GM19351 (cell line): ENCODE data around the gene FBXO17.

Source experiments
- ATAC-seq: cut with Tn5 transposase; IDR thresholded peaks from one replicate; pipeline ENCODE4 v1.9.1; 2021; ENCODE audit warnings: mild to moderate bottlenecking, moderate library complexity; ENCODE audit not compliant: unreplicated experiment

Gene FBXO17

GRCh38 chr19:38918526-38918925 is 57.0 kb downstream of the FBXO17 start:
- no peak for ATAC-seq

DNA sequence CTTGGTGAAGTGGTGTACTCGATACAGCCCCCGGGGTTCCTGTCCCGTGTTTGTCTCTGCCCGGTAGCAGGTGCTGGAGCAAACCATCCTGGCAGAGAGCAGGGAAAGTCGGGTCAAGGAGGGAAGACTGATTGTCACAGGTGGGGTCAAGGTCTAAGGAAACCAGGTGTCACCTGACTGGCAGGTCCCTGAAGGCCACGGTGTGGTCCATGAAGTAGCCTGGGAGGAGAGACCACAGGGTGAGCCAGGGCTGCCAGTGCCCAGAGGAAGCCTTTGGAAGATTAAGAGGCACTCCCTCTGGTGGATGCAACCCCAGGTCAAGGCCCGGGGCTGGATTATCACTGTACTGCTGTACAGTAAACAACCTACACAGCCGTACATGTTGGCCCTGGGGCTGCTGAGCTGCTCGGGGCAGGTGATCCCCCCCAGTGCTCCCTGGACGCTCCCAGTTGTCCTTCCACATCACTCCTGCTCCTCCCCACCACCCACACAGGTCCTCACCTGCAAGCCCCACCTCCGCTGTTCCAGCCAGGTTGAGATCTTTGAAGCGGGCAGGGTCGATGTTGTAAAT is 57.5 kb downstream of the FBXO17 start:
- ATAC-seq, result no peak

GRCh38 chr19:38917516-38917915 is 58.0 kb downstream of the FBXO17 start:
- no peak for ATAC-seq

DNA sequence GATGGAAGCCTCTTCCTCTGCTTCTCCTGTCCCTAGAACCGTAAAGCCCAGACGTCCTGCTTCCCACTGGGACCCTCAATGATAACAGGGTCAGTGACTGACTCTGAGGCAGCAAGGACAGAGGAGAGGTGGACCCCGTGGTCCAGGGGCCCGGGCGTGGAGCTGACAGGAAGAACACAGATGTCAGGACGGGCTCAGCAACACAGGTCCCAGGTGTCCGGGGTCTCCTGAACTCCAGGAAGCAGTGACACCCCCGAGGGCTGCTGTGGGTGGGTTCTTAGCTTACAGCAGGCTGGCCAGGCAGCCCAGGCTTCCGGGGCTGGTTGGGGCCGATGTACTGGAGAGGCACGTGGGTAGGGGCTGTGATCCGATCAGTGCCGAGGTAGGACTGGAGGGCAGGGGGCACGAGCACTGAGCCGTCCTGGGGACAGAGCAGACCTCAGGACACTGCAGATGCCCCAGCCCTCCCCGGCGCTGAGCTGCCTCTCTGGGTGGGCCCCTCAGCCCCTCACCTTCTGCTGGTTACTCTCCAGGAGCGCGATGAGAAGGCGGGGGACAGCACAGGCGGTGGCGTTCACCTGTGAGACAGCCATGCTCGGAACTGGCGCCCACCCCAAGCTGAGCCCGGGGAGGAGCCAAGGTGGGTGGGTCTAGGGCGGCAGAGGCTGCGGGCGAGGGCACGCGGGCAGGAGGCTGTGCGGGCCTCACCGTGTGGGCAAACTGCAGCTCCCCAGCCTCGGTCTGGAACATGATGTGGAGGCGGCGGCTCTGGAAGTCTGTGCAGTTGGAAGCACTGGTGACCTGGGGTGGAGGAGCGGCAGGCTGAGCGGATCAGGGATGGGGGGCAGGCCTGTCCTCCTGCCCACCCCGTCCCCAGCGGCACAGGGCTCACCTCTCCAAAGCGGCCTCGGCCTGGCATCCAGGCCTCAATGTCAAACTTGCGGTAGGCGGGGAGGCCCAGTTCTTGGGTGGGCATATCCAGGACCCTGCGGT is 59.9 kb downstream of the FBXO17 start:
- ATAC-seq, result no peak

- ATAC-seq, result no peak
These were observed 61.6 kb downstream of the FBXO17 start for GRCh38 chr19:38913958-38914357.

GRCh38 chr19:38912600-38913514 is 62.7 kb downstream of the FBXO17 start:
- ATAC-seq, result no peak

DNA sequence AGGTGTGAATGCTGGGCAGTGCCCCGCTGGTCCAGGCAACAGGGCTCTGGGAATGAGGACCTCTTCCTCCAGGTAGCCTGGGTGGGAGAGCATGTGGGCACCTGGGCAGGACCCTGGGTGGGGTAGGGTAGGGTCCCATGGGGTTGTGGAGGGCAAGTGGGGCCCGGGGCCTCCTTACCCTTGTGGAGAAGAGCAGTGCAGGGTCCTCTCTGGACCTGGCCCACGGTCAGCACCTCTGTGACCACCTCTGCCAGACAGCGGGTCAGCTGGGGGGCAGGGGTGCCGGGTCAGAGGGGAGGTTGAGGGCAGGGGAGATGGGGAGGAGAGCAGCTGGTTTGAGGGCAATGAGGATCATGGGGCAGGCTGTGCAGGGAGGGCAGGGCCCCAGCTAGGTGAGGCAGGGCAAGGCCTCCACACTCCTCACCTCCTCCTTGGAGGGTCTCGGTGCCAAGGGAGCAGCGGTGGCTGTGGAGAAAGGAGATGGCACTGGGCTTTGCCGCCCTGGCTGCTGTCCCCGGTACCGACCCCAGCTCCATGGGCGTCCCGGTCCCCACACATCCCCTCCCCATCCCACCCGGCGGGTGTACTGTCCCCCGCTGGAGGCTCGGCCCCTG is 64.0 kb downstream of the FBXO17 start:
- ATAC-seq, result no peak

- no peak for ATAC-seq
These were observed 65.1 kb downstream of the FBXO17 start for GRCh38 chr19:38910488-38910887.

DNA sequence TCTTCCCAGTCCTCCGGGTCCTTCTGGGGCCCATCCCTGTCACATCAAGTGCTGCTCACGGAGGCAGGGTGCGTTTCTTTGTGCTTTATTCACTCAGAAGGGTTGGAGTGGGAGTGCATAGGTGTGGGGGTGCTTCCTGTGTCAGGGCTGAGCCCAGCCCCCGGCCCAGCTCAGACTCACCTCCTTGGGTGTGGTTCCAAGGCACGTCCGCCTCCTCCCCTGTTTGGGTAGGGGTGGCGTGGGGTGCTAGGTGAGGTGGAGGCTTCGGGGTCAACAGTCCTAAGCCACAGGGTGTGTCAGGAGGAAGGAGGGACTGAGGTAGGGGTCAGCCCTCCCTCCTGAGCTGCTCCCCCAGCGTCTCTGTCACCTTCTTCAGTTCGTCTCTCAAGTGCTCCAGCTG is 66.6 kb downstream of the FBXO17 start:
- ATAC-seq, result no peak

- ATAC-seq, result no peak
These were observed 67.9 kb downstream of the FBXO17 start for GRCh38 chr19:38907670-38908069.

DNA sequence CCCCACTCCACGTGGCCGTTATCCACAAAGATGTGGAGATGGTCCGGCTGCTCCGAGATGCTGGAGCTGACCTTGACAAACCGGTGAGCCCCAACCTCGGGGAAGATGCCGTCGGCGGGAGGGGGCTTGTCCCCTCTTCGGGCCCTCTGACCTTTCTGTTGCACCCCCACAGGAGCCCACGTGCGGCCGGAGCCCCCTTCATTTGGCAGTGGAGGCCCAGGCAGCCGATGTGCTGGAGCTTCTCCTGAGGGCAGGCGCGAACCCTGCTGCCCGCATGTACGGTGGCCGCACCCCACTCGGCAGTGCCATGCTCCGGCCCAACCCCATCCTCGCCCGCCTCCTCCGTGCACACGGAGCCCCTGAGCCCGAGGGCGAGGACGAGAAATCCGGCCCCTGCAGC is 68.3 kb downstream of the FBXO17 start:
- ATAC-seq, result no peak

GRCh38 chr19:38905620-38906019 is 69.9 kb downstream of the FBXO17 start:
- no peak for ATAC-seq

GRCh38 chr19:38904581-38905539 is 70.7 kb downstream of the FBXO17 start:
- no peak for ATAC-seq

DNA sequence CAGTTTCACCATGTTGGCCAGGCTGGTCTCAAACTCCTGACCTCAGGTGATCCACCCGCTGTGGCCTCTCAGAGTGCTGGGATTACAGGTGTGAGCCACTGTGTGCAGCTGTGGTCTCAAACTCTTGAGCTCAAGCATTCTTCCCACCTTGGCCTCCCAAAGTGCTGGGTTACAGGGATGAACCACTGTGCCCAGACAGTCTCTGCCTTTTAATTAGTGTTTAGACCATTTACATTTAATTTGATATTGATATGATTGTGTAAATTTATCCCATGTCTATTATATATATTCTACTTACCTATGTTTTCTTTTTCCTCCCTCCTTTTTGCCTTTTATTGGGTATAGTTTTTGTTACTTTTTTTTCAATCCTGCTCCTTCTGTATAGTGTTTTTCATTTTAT is 73.9 kb downstream of the FBXO17 start:
- ATAC-seq, result no peak

GRCh38 chr19:38900743-38901190 is 74.8 kb downstream of the FBXO17 start:
- ATAC-seq, result no peak

GRCh38 chr19:38900202-38900629 is 75.3 kb downstream of the FBXO17 start:
- no peak for ATAC-seq

DNA sequence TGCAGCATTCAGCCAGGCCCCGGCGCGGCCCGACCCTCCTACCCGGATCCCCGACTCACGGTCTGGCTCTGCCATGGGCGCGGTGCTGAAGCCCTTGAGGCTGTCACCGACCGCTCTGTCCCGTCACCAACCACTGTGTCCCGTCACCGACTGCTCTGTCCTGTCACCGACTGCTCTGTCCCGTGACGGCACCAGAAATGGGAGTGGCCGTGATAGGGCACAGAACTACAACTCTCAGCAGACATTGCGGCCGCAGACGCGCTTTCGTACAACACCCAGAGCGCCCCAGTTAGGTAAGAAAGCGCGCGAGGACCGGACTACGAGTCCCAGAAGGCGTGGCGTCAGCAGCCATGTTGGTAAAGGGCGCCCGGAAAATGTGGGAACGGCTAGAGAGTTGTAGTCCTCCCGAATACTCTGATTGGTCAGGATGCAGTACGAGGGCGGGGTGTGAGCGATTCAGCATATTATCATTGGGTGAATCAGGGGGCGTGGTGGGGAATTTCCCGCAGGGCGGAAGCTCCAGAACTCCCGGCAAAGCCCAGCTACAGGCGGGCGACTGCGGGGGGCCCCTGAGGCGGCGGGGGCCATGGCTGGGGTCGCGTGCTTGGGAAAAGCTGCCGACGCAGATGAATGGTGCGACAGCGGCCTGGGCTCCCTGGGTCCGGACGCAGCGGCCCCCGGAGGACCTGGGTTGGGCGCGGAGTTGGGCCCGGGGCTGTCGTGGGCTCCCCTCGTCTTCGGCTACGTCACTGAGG is 75.9 kb downstream of the FBXO17 start, which contains the start of the genes NFKBIB and SIRT2:
Gene NFKBIB, plus strand, starts transcription at position 523 of the 755 bp plus-strand sequence. Its CDS starts 64 bp downstream, at position 587.
Gene SIRT2, minus strand, starts transcription at position 172 of the 755 bp plus-strand sequence. Its CDS starts 97 bp downstream, at position 75.
- peak; percentile 90 for ATAC-seq

DNA sequence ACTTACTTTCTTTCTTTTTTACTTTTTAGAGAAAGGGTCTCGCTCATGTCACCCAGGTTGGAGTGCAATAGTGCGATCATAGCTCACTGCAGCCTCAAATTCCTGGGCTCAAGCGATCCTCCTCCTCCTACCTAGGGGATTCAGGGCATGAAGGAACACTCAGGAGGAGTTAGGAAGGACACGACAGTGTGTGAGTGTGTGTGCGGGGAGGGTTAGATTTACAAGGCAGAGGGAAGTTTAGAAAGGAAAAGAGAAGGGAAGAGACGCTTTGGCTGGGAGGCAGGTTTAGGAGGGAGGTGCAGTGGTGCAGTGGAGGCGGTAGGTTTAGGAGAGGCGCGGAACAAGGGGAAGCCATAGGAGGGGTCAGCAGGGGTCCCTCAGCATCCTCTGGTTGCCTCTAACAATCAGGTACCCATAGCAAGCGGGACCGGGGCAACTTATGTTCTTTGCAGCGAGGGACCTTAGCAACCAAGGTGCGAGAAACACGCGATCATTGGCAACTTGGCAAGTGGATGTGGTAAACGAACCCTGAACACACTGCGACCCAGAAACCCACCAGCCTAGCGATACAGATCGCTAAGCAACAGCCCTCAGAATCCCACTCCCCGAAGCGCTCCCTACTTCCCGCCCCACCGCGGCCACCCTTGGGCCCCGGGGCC is 76.6 kb downstream of the FBXO17 start:
- no peak for ATAC-seq
